GM12878 (cell line): ENCODE measurements around the gene IRS1. TPM values are rescaled to one million over a fixed set of nuclear protein-coding genes. Genes with fewer than 3 reads are reported as not detected.
A peak's percentile ranks its signal among the peaks of the same experiment; 100 is the strongest.

Source experiments
- ATAC-seq: fragments of 200-7000 bp; cut with Tn5 transposase; 3 replicates; pipeline ENCODE4 v1.9.1; 2020; ENCODE audit warnings: mild to moderate bottlenecking, moderate library complexity
- BruUV-seq: library from RNA; stranded (reverse); fragments of 400-500 nt; replicated peaks from 2 replicates; lab custom pipeline; 2021; lab: Mats Ljungman, UMichigan
- CTCF ChIA-PET: fragments of 300-600 bp; sonication (Branson Sonifier 250); formaldehyde crosslinking; extraction: SDS; loops from one replicate; lab custom pipeline; 2021; ENCODE audit warnings: inconsistent platforms; lab: Yijun Ruan, JAX
- POLR2A ChIA-PET: fragments of 350-600 bp; formaldehyde crosslinking; extraction: SDS; loops from one replicate; lab custom pipeline; 2021; ENCODE audit warnings: inconsistent platforms; lab: Charles Lee
- RAD21 ChIA-PET: fragments of 300-600 bp; sonication (Branson Sonifier 250); formaldehyde crosslinking; loops from one replicate; lab custom pipeline; 2023; ENCODE audit warnings: antibody characterized with exemption; ENCODE audit not compliant: unreplicated experiment; lab: Charles Lee
- SMC1A ChIA-PET: fragments of 300-600 bp; sonication (Branson Sonifier 250); formaldehyde crosslinking; loops from one replicate; lab custom pipeline; 2023; ENCODE audit not compliant: unreplicated experiment, uncharacterized antibody; lab: Charles Lee
- DNase-seq: peaks from one replicate; pipeline ENCODE4 v3.0.0-alpha.2; 2011; ENCODE audit warnings: low read depth, low spot score
- FAIRE-seq: peaks from 3 replicates; lab custom pipeline; 2011; peaks lifted over from hg19 to GRCh38; lab: Jason Lieb, UNC
- H2AFZ ChIP-seq: 2 replicates; pipeline ENCODE4 v1.6.0; 2011; ENCODE audit warnings: low read depth, low read length, control low read depth; ENCODE audit not compliant: control insufficient read depth
- H3K27ac ChIP-seq: 2 replicates; pipeline ENCODE4 v1.5.1; 2011; ENCODE audit warnings: control low read depth; ENCODE audit not compliant: control insufficient read depth, insufficient read depth
- H3K27me3 ChIP-seq, 2 experiments: replicated peaks in 1 of 2; 2 replicates each; pipeline versions ENCODE4 v1.6.0 to v1.6.1; 2011; ENCODE audit warnings: low read length in 1 of 2; ENCODE audit not compliant: control insufficient read depth in 2 of 2, insufficient read depth in 2 of 2
- H3K36me3 ChIP-seq, 2 experiments: 2 replicates each; pipeline ENCODE4 v1.5.1; 2011; ENCODE audit warnings: low read length in 1 of 2; ENCODE audit not compliant: control insufficient read depth in 2 of 2, insufficient read depth in 2 of 2
- H3K4me1 ChIP-seq: 2 replicates; pipeline ENCODE4 v1.6.1; 2011; ENCODE audit warnings: mild to moderate bottlenecking, low read length, moderate library complexity, mixed read lengths; ENCODE audit not compliant: control insufficient read depth, insufficient read depth
- H3K4me2 ChIP-seq: 2 replicates; pipeline ENCODE4 v1.6.0; 2011; ENCODE audit warnings: control low read depth; ENCODE audit not compliant: control insufficient read depth, insufficient read depth
- H3K4me3 ChIP-seq: fragments of 200-600 bp; sonication (generic); 2 replicates; pipeline ENCODE4 v1.5.1; 2016
- H3K79me2 ChIP-seq: 2 replicates; pipeline ENCODE4 v1.6.0; 2011; ENCODE audit warnings: low read length; ENCODE audit not compliant: control insufficient read depth, insufficient read depth
- H3K9ac ChIP-seq: 2 replicates; pipeline ENCODE4 v1.8.0; 2011; ENCODE audit warnings: low read length, control low read depth, mixed read lengths; ENCODE audit not compliant: control insufficient read depth, insufficient read depth
- H3K9me3 ChIP-seq: replicated peaks from 3 replicates; pipeline ENCODE4 v1.5.1; 2011; ENCODE audit warnings: mild to moderate bottlenecking, low read length; ENCODE audit not compliant: control insufficient read depth, insufficient read depth
- H4K20me1 ChIP-seq: 2 replicates; pipeline ENCODE4 v1.6.0; 2011; ENCODE audit not compliant: control insufficient read depth, insufficient read depth
- ATF7 ChIP-seq: fragments of 450-650 bp; IDR thresholded peaks from 2 replicates; pipeline ENCODE4 v1.6.1; 2016; ENCODE audit warnings: low read depth, mild to moderate bottlenecking
- BRCA1 ChIP-seq: IDR thresholded peaks from 2 replicates; pipeline ENCODE4 v1.6.1; 2011; ENCODE audit warnings: low read depth, low read length, improper control_type of control experiment
- FOXM1 ChIP-seq: IDR thresholded peaks from 2 replicates; pipeline ENCODE4 v1.6.1; 2012; ENCODE audit warnings: low read depth, mild to moderate bottlenecking, inconsistent platforms, low read length, moderate library complexity
- JUNB ChIP-seq: IDR thresholded peaks from 2 replicates; pipeline ENCODE4 v1.6.1; 2016; ENCODE audit warnings: antibody characterized with exemption, mild to moderate bottlenecking
- RUNX3 ChIP-seq: IDR thresholded peaks from 2 replicates; pipeline ENCODE4 v1.6.1; 2012; ENCODE audit warnings: low read length, inconsistent platforms
- SIN3A ChIP-seq: IDR thresholded peaks from 2 replicates; pipeline ENCODE4 v1.6.1; 2012; ENCODE audit warnings: low read depth, low read length, improper control_type of control experiment
- SUPT20H ChIP-seq: IDR thresholded peaks from 2 replicates; pipeline ENCODE4 v1.6.1; 2011; ENCODE audit warnings: low read depth, mild to moderate bottlenecking, low read length, moderate library complexity, borderline replicate concordance; ENCODE audit not compliant: control insufficient read depth
- WGBS: methylation state at CpG from one replicate; pipeline ENCODE4 v1.1.6; 2016; ENCODE audit warnings: low lambda C conversion rate; ENCODE audit not compliant: insufficient replicate concordance, insufficient coverage; ENCODE audit errors: missing lambda C conversion rate; 5-methylcytosine and 5-hydroxymethylcytosine counted together
- in situ Hi-C: fragments of 300-500 bp; cut with MboI; formaldehyde crosslinking; loops from 9 replicates; pipeline ENCODE4 v1.14.3; 2018; ENCODE audit warnings: mixed read lengths
- intact Hi-C: fragments of 100-400 bp; cut with micrococcal nuclease; formaldehyde crosslinking; loops from one replicate; pipeline ENCODE4 v1.14.2; 2022; ENCODE audit not compliant: unreplicated experiment
- polyA plus RNA-seq, 11 experiments: library from polyadenylated mRNA; depleted of rRNA in 4 of 11; unstranded in 6 of 11; stranded (reverse) in 5 of 11; fragments of >200 nt; fragmentation: Nextera tagmentation in 4 of 11; fragmentation: Illumina TruSeq in 1 of 11; extraction: Ambion mirVana in 4 of 11; extraction: Trizol in 1 of 11; gene quantifications; 1 replicate in 1 of 11; 2 replicates in 10 of 11; pipeline versions ENCODE4 v1.2.1 to v1.2.3, GENCODE V29; 2011 to 2016; ENCODE audit warnings: inconsistent platforms in 2 of 11, missing spikeins in 2 of 11, low read depth in 1 of 11
- total RNA-seq, 4 experiments: library from RNA; depleted of rRNA in 3 of 4; stranded (reverse); fragments of >200 nt in 3 of 4; fragmentation: Illumina TruSeq in 1 of 4; extraction: Trizol in 1 of 4; gene quantifications; 2 replicates each; pipeline versions ENCODE4 v1.2.1 to v1.2.3, GENCODE V29; 2013 to 2021

The IRS1 gene
- total and polyA plus RNA-seq, 10 of the 15 experiments (the other 5 are each of a cell fraction or from before 2014, with no cell fraction given): 0.03 to 1.7 (median 0.34) TPM

- TF ChIP-seq SUPT20H: no peak
- TF ChIP-seq ATF7: no peak
- TF ChIP-seq SIN3A: no peak
- TF ChIP-seq FOXM1: no peak
These were observed 31.6 kb upstream of the IRS1 start (continued) for GRCh38 chr2:226831266-226831665.

- H3K4me2 ChIP-seq: no peak overlapping the region
- ChIA-PET SMC1A (interaction anchor here (1.3 kb wide), 1 partner anchor 9 kb away, joined by 3 read pairs; no protein-coding TSS in a partner anchor), RAD21 (interaction anchor here (1.4 kb wide), 1 partner anchor 155 kb away, joined by 3 read pairs; no protein-coding TSS in a partner anchor), POLR2A (interaction anchor here (1.2 kb wide), 1 partner anchor 10 kb away, joined by 3 read pairs; no protein-coding TSS in a partner anchor), CTCF (interaction anchor here (0.9 to 1.7 kb wide), 2 partner anchors 27 to 54 kb away, joined by 3 to 5 read pairs; no protein-coding TSS in a partner anchor)
- in situ Hi-C loops (loop anchor here (25.0 kb wide), 1 partner anchor 957 kb away; no protein-coding TSS in a partner anchor), intact Hi-C loops (loop anchor here (10.0 kb wide), 1 partner anchor 1885 kb away; no protein-coding TSS in a partner anchor)
- no peaks in the 10 kb centered on the region for H4K20me1 ChIP-seq
- H3K4me3 ChIP-seq: no peak overlapping the region
- H3K4me1 ChIP-seq: no peaks in the 10 kb centered on the region
- FAIRE-seq: peak; percentile 38
- no peak overlapping the region for H2AFZ ChIP-seq
- H3K9ac ChIP-seq: no peak overlapping the region
- peak; percentile 22; the same call in 1 of the 3 replicates for ATAC-seq
- H3K79me2 ChIP-seq: peaks cover 21% of the 10 kb centered on the region
- H3K36me3 ChIP-seq: no peaks in the 10 kb centered on the region; a peak in 1 of 4 replicates
- no peaks in the 10 kb centered on the region for H3K9me3 ChIP-seq
- no peaks in the 10 kb centered on the region for H3K27me3 ChIP-seq
- BruUV-seq: no TSS peak
- WGBS: 58% methylated on average over 8 of the region's 8 CpGs
- no peak overlapping the region for H3K27ac ChIP-seq
- peak; percentile 16; the same call in 1 of the 2 replicates for TF ChIP-seq RUNX3
- 0 out of 2 replicates have a peak, but pooled peaks have one; percentile 24 for TF ChIP-seq JUNB
- no peak for TF ChIP-seq BRCA1
- DNase-seq: no peak
These were observed 30.4 kb upstream of the IRS1 start for GRCh38 chr2:226829721-226830631.
